ENCODE data around the gene SORCS2. TPM values are rescaled to one million over a fixed set of nuclear protein-coding genes. Genes with fewer than 3 reads are reported as not detected.

SORCS2 gene
- total RNA-seq, 1 donor from 2014 or later, result 13.4 TPM

GRCh38 chr4:7687006-7687405 is 494.7 kb downstream of the SORCS2 start:
- Mint-ChIP-seq H3K9me3 (no peaks in the 10 kb centered on the region), H3K27ac (no peak overlapping the region), H3K4me1 (ENCODE audit: unreplicated experiment) (peaks cover 4% of the 10 kb centered on the region), H3K36me3 (peaks cover 9% of the 10 kb centered on the region), H3K27me3 (no peaks in the 10 kb centered on the region), H3K4me3 (no peak overlapping the region)
- DNase-seq (ENCODE audit: extremely low spot score, unreplicated experiment), result no peak
- TF ChIP-seq CTCF (conservative IDR thresholded peaks at IDR 0.05), result no peak

GRCh38 chr4:7687796-7688195 is 495.5 kb downstream of the SORCS2 start:
- no peak for TF ChIP-seq CTCF (conservative IDR thresholded peaks at IDR 0.05)
- Mint-ChIP-seq H3K36me3 (peaks cover 7% of the 10 kb centered on the region), H3K27me3 (no peaks in the 10 kb centered on the region), H3K4me1 (ENCODE audit: unreplicated experiment) (peaks cover 4% of the 10 kb centered on the region), H3K4me3 (no peak overlapping the region), H3K27ac (no peak overlapping the region), H3K9me3 (no peaks in the 10 kb centered on the region)
- DNase-seq (ENCODE audit: extremely low spot score, unreplicated experiment), result no peak

- Mint-ChIP-seq H3K36me3 (no peaks in the 10 kb centered on the region), H3K27ac (no peak overlapping the region)
Measured at GRCh38 chr4:7689773-7690693, 497.7 kb downstream of the SORCS2 start.

GRCh38 chr4:7691061-7691460 is 498.7 kb downstream of the SORCS2 start:
- Mint-ChIP-seq H3K27ac (no peak overlapping the region), H3K4me3 (no peak overlapping the region), H3K36me3 (no peaks in the 10 kb centered on the region), H3K9me3 (no peaks in the 10 kb centered on the region), H3K4me1 (ENCODE audit: unreplicated experiment) (no peaks in the 10 kb centered on the region), H3K27me3 (no peaks in the 10 kb centered on the region)
- no peak for TF ChIP-seq CTCF (conservative IDR thresholded peaks at IDR 0.05)
- no peak for DNase-seq (ENCODE audit: extremely low spot score, unreplicated experiment)

More at GRCh38 chr4:7689773-7690693, 497.7 kb downstream of the SORCS2 start:
- H3K4me3 Mint-ChIP-seq, result no peak overlapping the region
- H3K9me3 Mint-ChIP-seq, result no peaks in the 10 kb centered on the region
- no peaks in the 10 kb centered on the region for H3K27me3 Mint-ChIP-seq
- DNase-seq (ENCODE audit: extremely low spot score, unreplicated experiment), result no peak
- H3K4me1 Mint-ChIP-seq (ENCODE audit: unreplicated experiment), result peaks cover under 1% of the 10 kb centered on the region
- no peak for TF ChIP-seq CTCF (conservative IDR thresholded peaks at IDR 0.05)

- H3K27me3 Mint-ChIP-seq, result no peaks in the 10 kb centered on the region
- H3K4me3 Mint-ChIP-seq, result no peak overlapping the region
- H3K27ac Mint-ChIP-seq, result no peak overlapping the region
- H3K9me3 Mint-ChIP-seq, result no peaks in the 10 kb centered on the region
- TF ChIP-seq CTCF (conservative IDR thresholded peaks at IDR 0.05), result no peak
- H3K36me3 Mint-ChIP-seq, result no peaks in the 10 kb centered on the region
- no peak for DNase-seq (ENCODE audit: extremely low spot score, unreplicated experiment)
- no peaks in the 10 kb centered on the region for H3K4me1 Mint-ChIP-seq (ENCODE audit: unreplicated experiment)
Measured at GRCh38 chr4:7691982-7692381, 499.6 kb downstream of the SORCS2 start.
